HG02981 (cell line): ENCODE results near the gene NCAM1.

Source experiments
- ATAC-seq: cut with Tn5 transposase; IDR thresholded peaks from one replicate; pipeline ENCODE4 v1.9.1; 2021; ENCODE audit warnings: mild to moderate bottlenecking, moderate library complexity; ENCODE audit not compliant: unreplicated experiment

NCAM1 gene

GRCh38 chr11:113193946-113194345, 232.7 kb downstream of the NCAM1 start:
- ATAC-seq: no peak

GRCh38 chr11:113195728-113196127, 234.5 kb downstream of the NCAM1 start:
- no peak for ATAC-seq

- no peak for ATAC-seq
Measured at GRCh38 chr11:113197446-113197845, 236.2 kb downstream of the NCAM1 start.

- no peak for ATAC-seq
Measured at GRCh38 chr11:113198972-113199661, 237.9 kb downstream of the NCAM1 start.

GRCh38 chr11:113199866-113200265, 238.6 kb downstream of the NCAM1 start:
- no peak for ATAC-seq

GRCh38 chr11:113201054-113201818, 240.0 kb downstream of the NCAM1 start:
- ATAC-seq: no peak

GRCh38 chr11:113202431-113202830, 241.2 kb downstream of the NCAM1 start:
- ATAC-seq: no peak

- ATAC-seq: no peak
Measured at GRCh38 chr11:113203141-113203753, 242.0 kb downstream of the NCAM1 start.

- no peak for ATAC-seq
Measured at GRCh38 chr11:113204280-113204679, 243.1 kb downstream of the NCAM1 start.

- no peak for ATAC-seq
Measured at GRCh38 chr11:113213549-113213948, 252.3 kb downstream of the NCAM1 start.

GRCh38 chr11:113222241-113222640, 261.0 kb downstream of the NCAM1 start:
- no peak for ATAC-seq

- ATAC-seq: no peak
Measured at GRCh38 chr11:113234888-113235287, 273.7 kb downstream of the NCAM1 start.

- no peak for ATAC-seq
Measured at GRCh38 chr11:113237261-113237660, 276.0 kb downstream of the NCAM1 start.

GRCh38 chr11:113238721-113239120, 277.5 kb downstream of the NCAM1 start:
- no peak for ATAC-seq

- no peak for ATAC-seq
Measured at GRCh38 chr11:113240389-113240788, 279.2 kb downstream of the NCAM1 start.

- no peak for ATAC-seq
Measured at GRCh38 chr11:113240790-113241635, 279.8 kb downstream of the NCAM1 start.

GRCh38 chr11:113241636-113242054, 280.4 kb downstream of the NCAM1 start:
- no peak for ATAC-seq

GRCh38 chr11:113242060-113242459, 280.8 kb downstream of the NCAM1 start:
- no peak for ATAC-seq

GRCh38 chr11:113242767-113243397, 281.7 kb downstream of the NCAM1 start:
- peak; percentile 70 for ATAC-seq

- ATAC-seq: no peak
Measured at GRCh38 chr11:113243696-113244095, 282.5 kb downstream of the NCAM1 start.

GRCh38 chr11:113245216-113245615, 284.0 kb downstream of the NCAM1 start:
- ATAC-seq: no peak
